GM19025 (cell line): ENCODE data around the gene PPP6C.
"Not testable (repeated sequence)": the region's sequence is repeated elsewhere in the genome, so short reads cannot be mapped to it uniquely, and the experiment has no call there.

Experiments
- ATAC-seq: cut with Tn5 transposase; IDR thresholded peaks from one replicate; pipeline ENCODE4 v1.9.1; 2021; ENCODE audit warnings: mild to moderate bottlenecking, low read depth, moderate library complexity; ENCODE audit not compliant: unreplicated experiment

PPP6C gene

GRCh38 chr9:125143377-125144090, 46.1 kb downstream of the PPP6C start, which contains the start of gene SCAI:
Gene SCAI (minus strand): TSS chr9:125143528. CDS start chr9:125143437, 91 bp downstream.
- ATAC-seq: peak; percentile 98

DNA sequence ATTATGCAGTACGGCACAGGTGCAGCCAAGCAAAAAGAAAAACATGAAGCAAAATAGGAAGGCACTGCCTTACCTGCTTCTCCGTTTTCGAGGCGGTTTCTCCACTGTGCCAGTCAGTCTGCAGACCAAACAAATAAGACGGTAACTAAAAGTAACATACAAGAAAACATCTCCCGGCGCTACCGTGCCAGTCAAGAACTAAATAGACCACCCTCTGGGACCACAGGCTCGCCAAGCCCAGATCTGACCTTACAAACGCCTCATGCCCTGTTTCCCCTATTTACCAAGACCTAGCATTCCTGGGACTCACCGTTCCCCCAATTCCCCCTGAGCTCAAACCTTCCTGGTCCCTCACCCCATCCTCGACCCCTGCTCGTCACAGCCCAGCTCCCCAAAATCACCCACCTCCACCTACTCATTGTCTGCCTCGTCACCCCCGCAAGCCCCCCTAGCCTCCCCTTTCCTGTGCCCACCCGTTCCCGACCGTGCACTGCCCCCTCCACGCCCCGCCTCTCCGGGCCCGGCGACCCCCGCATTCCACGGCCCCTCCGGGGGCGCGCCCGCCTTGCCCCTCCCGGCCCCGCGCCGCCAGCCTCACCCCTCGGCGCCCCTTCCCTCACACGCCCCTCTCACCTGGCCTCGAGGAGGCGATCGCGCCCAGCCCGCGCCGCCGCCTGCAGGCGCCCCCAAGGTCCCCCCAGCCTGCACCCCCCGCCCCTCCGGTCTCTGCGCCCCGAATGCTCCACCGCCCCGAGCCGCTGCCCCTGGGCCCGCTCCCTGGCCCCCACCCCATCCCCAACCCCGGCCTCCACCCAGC, 46.8 kb downstream of the PPP6C start:
- no peak for ATAC-seq

DNA sequence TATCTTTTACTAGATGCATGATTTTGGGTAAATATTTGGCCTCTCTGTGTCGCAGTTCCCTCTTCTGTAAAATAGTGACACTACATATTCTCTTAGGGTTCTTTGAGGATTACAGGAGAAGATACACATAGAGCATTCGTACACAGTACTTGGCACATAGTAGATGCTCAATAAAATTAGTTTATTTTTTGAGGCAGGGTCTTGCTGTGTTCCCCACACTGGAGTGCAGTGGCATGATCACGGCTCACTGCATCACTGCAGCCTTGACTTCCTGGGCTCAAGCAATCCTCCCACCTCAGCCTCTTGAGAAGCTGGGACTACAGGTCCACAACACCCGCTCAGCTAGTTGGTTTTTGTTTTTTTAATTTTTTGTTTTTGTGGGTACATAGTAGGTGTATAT, 47.9 kb downstream of the PPP6C start:
- no peak for ATAC-seq

DNA sequence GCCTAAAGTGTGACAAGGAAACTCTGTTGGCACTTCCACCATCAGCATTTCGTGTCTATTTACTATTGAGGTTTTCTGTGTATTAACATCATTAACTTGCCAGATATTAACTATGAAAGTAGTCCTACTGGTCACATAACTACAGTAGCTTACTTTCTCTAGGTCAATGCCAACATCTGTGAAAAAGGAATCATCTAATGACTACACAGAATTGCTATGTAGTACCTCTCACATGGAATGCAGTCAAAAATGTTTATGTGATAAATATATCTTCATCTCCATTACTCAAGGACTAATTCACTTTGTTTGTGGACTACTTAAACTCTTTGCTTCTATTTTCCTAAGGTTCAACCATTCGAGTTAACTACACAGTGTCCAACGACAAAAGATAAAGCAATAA, 48.4 kb downstream of the PPP6C start:
- ATAC-seq: no peak

DNA sequence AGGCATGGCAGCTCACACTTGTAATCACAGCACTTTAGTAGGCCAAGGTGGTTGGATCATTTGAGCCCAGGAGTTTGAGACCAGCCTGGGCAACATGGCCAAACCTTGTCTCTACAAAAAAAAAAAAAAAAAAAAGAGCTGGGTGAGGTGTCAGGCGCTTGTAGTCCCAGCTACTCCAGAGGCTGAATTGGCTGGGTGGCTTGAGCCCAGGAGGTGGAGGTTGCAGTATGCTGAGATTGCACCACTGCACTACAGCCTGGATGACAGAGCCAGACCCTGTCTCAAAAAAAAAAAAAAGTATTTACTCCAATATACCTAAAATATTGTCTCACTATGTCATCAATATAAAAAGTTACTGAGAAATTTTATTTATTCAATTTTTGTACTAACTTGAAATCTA, 49.0 kb downstream of the PPP6C start:
- ATAC-seq: no peak

GRCh38 chr9:125137200-125137599, 52.4 kb downstream of the PPP6C start:
- no peak for ATAC-seq

GRCh38 chr9:125134976-125135375, 54.6 kb downstream of the PPP6C start:
- no peak for ATAC-seq

- ATAC-seq: no peak
Observed at GRCh38 chr9:125133403-125134329, 55.9 kb downstream of the PPP6C start.

- no peak for ATAC-seq
Observed at GRCh38 chr9:125131778-125132177, 57.8 kb downstream of the PPP6C start.

DNA sequence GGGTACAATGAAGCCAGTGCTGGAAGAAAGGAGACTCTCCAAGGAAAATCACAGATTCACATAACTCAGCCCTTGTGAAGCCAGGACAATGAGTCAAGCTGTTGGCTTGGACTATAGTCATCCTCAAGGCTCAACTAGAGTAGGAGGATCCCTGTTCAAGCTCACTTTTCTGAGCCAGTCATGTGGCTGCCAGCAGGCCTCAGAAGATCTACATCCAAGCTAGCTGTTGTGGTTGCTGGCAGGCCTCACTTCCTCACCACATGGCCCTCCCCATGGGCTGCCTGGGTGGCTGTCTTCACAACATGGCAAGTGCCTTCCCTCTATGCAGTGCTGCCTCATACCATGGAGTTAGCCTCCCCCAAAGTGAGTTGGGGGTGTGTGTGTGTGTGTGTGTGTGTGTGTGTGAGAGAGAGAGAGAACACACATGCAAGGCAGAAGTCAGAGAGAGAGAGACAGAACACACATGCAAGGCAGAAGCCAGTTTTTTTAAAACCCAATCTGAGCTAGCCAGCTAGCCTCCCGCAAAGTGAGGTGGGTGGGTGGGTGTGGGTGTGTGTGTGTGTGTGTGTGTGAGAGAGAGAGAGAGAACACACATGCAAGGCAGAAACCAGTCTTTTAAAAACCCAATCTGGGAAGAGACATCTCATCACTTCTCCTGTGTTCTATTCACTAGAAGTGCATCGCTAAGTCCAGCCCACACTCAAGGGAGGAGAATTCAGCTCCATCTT, 63.4 kb downstream of the PPP6C start:
- ATAC-seq: peak; percentile 85

DNA sequence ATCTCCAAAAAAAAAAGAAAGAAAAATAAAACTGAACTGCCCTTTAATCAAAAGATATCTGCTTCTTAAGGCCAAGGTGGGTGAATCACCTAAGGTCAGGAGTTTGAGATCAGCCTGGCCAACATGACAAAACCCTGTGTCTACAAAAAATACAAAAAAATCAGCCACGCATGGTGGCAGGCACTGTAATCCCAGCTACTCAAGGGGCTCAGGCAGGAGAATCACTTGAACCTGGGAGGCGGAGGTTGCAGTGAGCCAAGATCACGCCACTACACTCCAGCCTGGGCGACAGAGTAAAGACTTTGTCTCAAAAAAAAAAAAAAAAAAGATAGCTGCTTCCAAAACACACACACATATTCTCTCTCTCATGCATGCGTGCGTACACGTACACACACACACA, 64.1 kb downstream of the PPP6C start:
- no peak for ATAC-seq

- no peak for ATAC-seq
Observed at GRCh38 chr9:125121146-125121545, 68.5 kb downstream of the PPP6C start.

DNA sequence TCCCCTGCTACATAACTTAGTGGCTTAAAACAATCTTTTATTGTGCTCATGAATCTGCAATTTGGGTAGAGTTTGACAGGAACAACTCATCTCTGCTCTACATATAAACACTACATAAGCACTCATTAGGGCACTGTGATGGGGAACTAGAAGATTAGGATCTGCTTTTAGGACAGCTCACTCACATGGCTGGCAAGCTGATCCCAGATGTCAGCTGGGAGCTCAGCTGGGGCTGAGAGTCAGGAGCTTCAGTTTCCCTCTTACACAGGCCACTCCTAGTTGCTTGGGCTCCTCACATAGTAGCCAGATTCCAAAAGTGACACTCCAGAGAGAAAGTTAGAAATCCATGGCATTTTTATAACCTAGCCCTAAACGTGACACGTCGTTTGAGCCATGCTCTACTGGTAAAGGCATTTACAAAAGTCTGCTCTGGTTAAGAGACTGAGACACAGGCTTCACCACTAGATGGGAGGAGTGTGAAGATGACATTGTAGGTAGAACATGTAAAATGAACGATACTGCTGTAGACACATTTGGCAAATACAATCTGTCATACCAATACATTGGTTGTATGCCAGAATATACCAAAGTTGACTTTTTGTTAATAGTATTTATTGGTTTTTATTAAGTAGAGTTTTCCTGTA, 69.8 kb downstream of the PPP6C start:
- ATAC-seq: no peak

- ATAC-seq: not testable (repeated sequence)
Observed at GRCh38 chr9:125118696-125119095, 70.9 kb downstream of the PPP6C start.

- not testable (repeated sequence) for ATAC-seq
Observed at GRCh38 chr9:125114503-125114902, 75.1 kb downstream of the PPP6C start.

- ATAC-seq: no peak
Observed at GRCh38 chr9:125110464-125110863, 79.1 kb downstream of the PPP6C start.

- not testable (repeated sequence) for ATAC-seq
Observed at GRCh38 chr9:125108541-125108940, 81.1 kb downstream of the PPP6C start.

DNA sequence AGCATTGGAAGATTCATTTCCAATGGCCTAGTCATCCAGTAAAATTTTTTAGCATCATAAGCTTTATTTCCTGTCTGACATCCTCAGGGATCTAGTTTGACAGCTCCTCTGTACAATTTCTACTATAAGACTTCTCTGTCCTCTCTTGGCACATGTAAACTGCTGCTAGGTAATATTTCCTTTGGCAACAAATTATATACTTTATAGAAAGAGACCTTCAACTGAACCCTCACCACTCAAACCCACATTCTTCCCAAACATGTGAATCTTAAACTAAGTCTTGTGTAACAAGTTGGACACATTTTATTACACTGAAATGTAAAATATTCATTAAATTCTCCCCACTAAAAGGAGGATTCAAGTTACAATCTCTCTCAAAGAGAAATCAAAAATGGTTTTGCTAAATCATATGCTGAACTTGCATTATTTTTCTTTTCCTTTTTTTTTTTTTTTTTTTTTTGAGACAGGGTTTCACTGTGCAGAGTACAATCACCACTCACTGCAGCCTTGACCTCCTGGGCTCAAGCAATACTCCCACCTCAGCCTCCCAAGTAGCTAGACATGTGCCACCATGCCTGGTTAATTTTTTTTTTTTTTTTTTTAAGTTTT, 83.2 kb downstream of the PPP6C start:
- ATAC-seq: no peak

DNA sequence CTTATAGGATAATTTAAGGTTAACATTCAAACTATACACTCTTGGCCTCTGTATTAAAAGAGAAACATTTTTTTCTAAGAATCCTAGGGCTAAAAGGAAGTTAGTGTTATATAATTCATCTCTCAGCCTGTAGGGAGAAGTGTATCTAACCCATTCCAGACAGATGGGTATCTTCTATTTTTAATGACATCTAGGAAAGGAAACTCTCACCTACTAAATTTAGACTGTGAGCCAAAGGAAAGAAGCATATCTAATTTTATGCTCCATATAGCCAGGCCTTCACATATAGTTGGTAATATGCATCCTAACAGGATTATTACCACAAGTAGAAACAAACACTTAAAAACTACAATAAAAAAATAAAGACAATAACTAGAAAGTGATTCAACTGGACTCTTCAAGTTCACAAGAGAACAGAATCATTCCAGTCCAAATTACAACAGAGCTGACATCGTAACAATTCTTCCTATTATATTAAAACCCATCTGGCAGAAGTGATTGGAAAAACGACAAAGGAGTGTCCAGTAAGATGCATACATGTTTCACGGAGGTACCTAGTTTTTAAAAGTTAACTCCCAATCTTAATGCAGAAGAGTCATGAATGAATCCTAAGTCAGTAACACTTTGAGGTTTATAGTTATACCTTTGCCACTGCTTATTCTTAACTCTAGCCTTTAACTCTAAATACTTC, 85.7 kb downstream of the PPP6C start:
- ATAC-seq: no peak
